Adrenal gland (tissue), 12 donors: Measurements from ENCODE around the gene SPRED2. TPM values are rescaled to one million over a fixed set of nuclear protein-coding genes. Genes with fewer than 3 reads are reported as not detected.

Source experiments
- DNase-seq, 7 donors: peaks; one replicate each; pipeline ENCODE4 v3.0.0-alpha.2; 2019 to 2020
- H3K27ac ChIP-seq, 5 donors: fragments of 200-600 bp; sonication (generic) in 4 of 5; 1 replicate in 3 of 5; 2 replicates in 2 of 5; pipeline versions ENCODE4 v1.5.1 to v1.8.0; 2016 to 2020; ENCODE audit warnings: mild to moderate bottlenecking in 1 of 5
- H3K27me3 ChIP-seq: fragments of 200-600 bp; 2 replicates; pipeline ENCODE4 v1.8.0; 2021
- H3K36me3 ChIP-seq, 2 donors: fragments of 200-600 bp; replicated peaks in 1 of 2; 1 replicate in 1 of 2; 2 replicates in 1 of 2; pipeline versions ENCODE4 v1.5.1 to v1.8.0; 2018 to 2022
- H3K4me1 ChIP-seq, 2 donors: fragments of 200-600 bp; replicated peaks in 1 of 2; 1 replicate in 1 of 2; 2 replicates in 1 of 2; pipeline versions ENCODE4 v1.5.1 to v1.8.0; 2018 to 2021
- H3K4me3 ChIP-seq, 4 donors: fragments of 200-600 bp; sonication (generic) in 3 of 4; one replicate each; pipeline ENCODE4 v1.5.1; 2016 to 2018
- H3K9me3 ChIP-seq, 3 donors: fragments of 200-600 bp; sonication (generic) in 1 of 3; replicated peaks in 1 of 3; 1 replicate in 2 of 3; 2 replicates in 1 of 3; pipeline versions ENCODE4 v1.5.1 to v1.8.0; 2016 to 2021
- CTCF ChIP-seq, 6 experiments: fragments of 450-650 bp in 4 of 6; fragments of 200-600 bp in 2 of 6; sonication (generic) in 1 of 6; IDR thresholded peaks; 1 replicate in 5 of 6; 2 replicates in 1 of 6; pipeline versions ENCODE4 v1.5.1 to v1.8.0; 2016 to 2021; ENCODE audit warnings: antibody characterized with exemption in 6 of 6, mild to moderate bottlenecking in 2 of 6, moderate library complexity in 1 of 6
- POLR2A ChIP-seq, 2 donors: fragments of 450-650 bp; IDR thresholded peaks; one replicate each; pipeline ENCODE4 v1.6.1; 2017; ENCODE audit warnings: antibody characterized with exemption in 2 of 2, mild to moderate bottlenecking in 2 of 2, moderate library complexity in 1 of 2
- WGBS, 4 donors: extraction: QIAGEN DNeasy Blood & Tissue Kit in 2 of 4; methylation state at CpG; one replicate each; pipeline versions ENCODE4 v1.1.5 to v1.1.7; 2013 to 2017; 5-methylcytosine and 5-hydroxymethylcytosine counted together
- intact Hi-C, 2 donors: fragments of 100-400 bp; cut with DNase I; formaldehyde crosslinking; loops; one replicate each; pipeline versions ENCODE4 v1.14.1 to v1.15.0; 2022 to 2023
- polyA plus RNA-seq, 3 donors: library from polyadenylated mRNA; stranded (reverse); fragments of 200-250 nt in 2 of 3; fragments of 350-450 nt in 1 of 3; fragmentation: Illumina TruSeq in 1 of 3; extraction: RNeasy Lipid Tissue Mini Kit (QIAGEN cat#74804) in 1 of 3; gene quantifications; one replicate each; pipeline ENCODE4 v1.2.3, GENCODE V29; 2013 to 2014
- total RNA-seq, 9 donors: library from RNA; depleted of rRNA in 4 of 9; stranded (reverse); fragments of >200 nt in 4 of 9; fragments of 120-200 nt in 1 of 9; fragmentation: NEBNext Ultra II Directional in 1 of 9; extraction: Animal tissue kit (Norgen Biotek cat#: 25700) in 1 of 9; gene quantifications; one replicate each; pipeline versions ENCODE4 v1.1.0 to v1.2.4, GENCODE V29; 2013 to 2023
- donor health status: healthy with polysubstance abuse.
- donor health status: Bipolar disorder and iron deficiency.
- donor health status: DM: yes; HTN: yes; CAD: no.
- donor health status: DM: no; HTN: no; CAD: no.
- donor health status: DM: no; HTN: no; CAD: no.
- donor health status: DM: yes; HTN: yes; CAD: no.

The SPRED2 gene
- total and polyA plus RNA-seq, 12 donors = 5.2 to 28.4 (median 16.0) TPM

- H3K4me3 ChIP-seq = no peak overlapping the region
- no peaks in the 10 kb centered on the region for H3K27me3 ChIP-seq
- peak in 2 of 7 donors; percentile 25 to 28 for DNase-seq
- TF ChIP-seq CTCF (IDR thresholded peaks at IDR 0.05) (no peak), POLR2A (IDR thresholded peaks at IDR 0.05) (no peak)
- intact Hi-C loops = no loop called here
- H3K4me1 ChIP-seq = peaks cover 9 to 23% of the 10 kb centered on the region in 2 donors
- H3K36me3 ChIP-seq = no peaks in the 10 kb centered on the region
- peak overlapping the region in 4 of 5 donors; percentile 24 to 77 (median 44) for H3K27ac ChIP-seq
- no peaks in the 10 kb centered on the region for H3K9me3 ChIP-seq
- 54 to 60% (median 56%) methylated on average over 17 to 20 of the region's 20 CpGs for WGBS, 4 donors
Observed at GRCh38 chr2:65300761-65301711, 131.4 kb downstream of the SPRED2 start.

GRCh38 chr2:65300134-65300760 is 132.2 kb downstream of the SPRED2 start:
- Histone ChIP-seq H3K9me3 (no peaks in the 10 kb centered on the region), H3K27me3 (no peaks in the 10 kb centered on the region), H3K36me3 (no peaks in the 10 kb centered on the region), H3K4me3 (no peak overlapping the region), H3K27ac (peak overlapping the region in 4 of 5 donors; percentile 30 to 77 (median 52)), H3K4me1 (peaks cover 9 to 23% of the 10 kb centered on the region in 2 donors)
- peak; percentile 28 to 96 (median 82) for DNase-seq
- TF ChIP-seq POLR2A (IDR thresholded peaks at IDR 0.05) = no peak
- TF ChIP-seq CTCF (IDR thresholded peaks at IDR 0.05) = no peak
- intact Hi-C loops = no loop called here
- 20 to 45% (median 31%) methylated on average over 12 to 16 of the region's 16 CpGs for WGBS, 4 donors

GRCh38 chr2:65299246-65299645 is 133.2 kb downstream of the SPRED2 start:
- Histone ChIP-seq H3K4me3 (no peak overlapping the region), H3K4me1 (peaks cover 9 to 23% of the 10 kb centered on the region in 2 donors), H3K27ac (peak overlapping the region in 2 of 5 donors; percentile 58 to 77), H3K9me3 (no peaks in the 10 kb centered on the region), H3K27me3 (no peaks in the 10 kb centered on the region), H3K36me3 (no peaks in the 10 kb centered on the region)
- peak in 1 of 7 donors; percentile 22 for DNase-seq
- intact Hi-C loops = no loop called here
- 76 to 86% (median 83%) methylated on average over 7 of the region's 7 CpGs for WGBS, 4 donors
- TF ChIP-seq POLR2A (IDR thresholded peaks at IDR 0.05) (no peak), CTCF (IDR thresholded peaks at IDR 0.05) (no peak)

- no peak overlapping the region for H3K4me3 ChIP-seq
- no peaks in the 10 kb centered on the region for H3K36me3 ChIP-seq
- peaks cover 9 to 23% of the 10 kb centered on the region in 2 donors for H3K4me1 ChIP-seq
- 82 to 100% (median 84%) methylated on average over 3 to 5 of the region's 5 CpGs for WGBS, 4 donors
- no peak for DNase-seq
- intact Hi-C loops = no loop called here
- no peaks in the 10 kb centered on the region for H3K27me3 ChIP-seq
- TF ChIP-seq CTCF (IDR thresholded peaks at IDR 0.05) = no peak
- no peak for TF ChIP-seq POLR2A (IDR thresholded peaks at IDR 0.05)
- H3K27ac ChIP-seq = no peak overlapping the region
- no peaks in the 10 kb centered on the region for H3K9me3 ChIP-seq
Observed at GRCh38 chr2:65298089-65298488, 134.3 kb downstream of the SPRED2 start.
